Retina (tissue), 1 donor: ENCODE results near the gene PCDHGB2.
A peak's percentile ranks its signal among the peaks of the same experiment; 100 is the strongest.
"Not testable (repeated sequence)": the region's sequence is repeated elsewhere in the genome, so short reads cannot be mapped to it uniquely, and the experiment has no call there.

ENCODE experiments used
- DNase-seq: peaks from one replicate; pipeline ENCODE4 v3.0.0-alpha.2; 2016

PCDHGB2 gene

DNA sequence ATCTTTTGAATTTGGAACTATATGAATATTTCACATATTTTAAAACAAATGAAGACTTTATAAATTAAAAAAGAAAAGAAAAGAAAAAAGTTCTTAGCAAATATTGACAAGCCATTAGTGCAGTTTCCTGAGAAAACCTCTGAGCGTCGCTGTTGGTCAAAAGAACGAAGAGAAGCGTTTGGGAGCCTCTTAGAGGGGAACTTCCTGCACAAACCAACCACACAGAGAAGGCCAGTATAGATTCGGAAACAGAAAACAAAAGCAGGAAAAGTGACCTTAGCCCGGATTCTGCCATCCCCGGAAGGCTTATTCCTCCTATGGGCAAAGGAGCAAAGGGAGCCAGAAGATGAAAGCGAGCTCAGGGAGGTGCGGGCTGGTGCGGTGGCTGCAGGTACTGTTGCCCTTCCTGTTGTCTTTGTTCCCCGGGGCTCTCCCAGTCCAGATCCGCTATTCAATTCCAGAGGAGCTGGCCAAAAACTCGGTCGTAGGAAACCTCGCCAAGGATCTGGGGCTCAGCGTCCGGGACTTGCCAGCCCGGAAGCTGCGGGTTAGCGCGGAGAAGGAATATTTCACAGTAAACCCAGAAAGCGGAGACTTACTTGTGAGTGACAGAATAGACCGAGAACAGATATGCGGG, at the start of gene PCDHGB2:
PCDHGB2 (plus strand) TSS at position 205 of the 637 bp plus-strand sequence; CDS start at position 347, 142 bp downstream.
- peak; percentile 15 for DNase-seq

DNA sequence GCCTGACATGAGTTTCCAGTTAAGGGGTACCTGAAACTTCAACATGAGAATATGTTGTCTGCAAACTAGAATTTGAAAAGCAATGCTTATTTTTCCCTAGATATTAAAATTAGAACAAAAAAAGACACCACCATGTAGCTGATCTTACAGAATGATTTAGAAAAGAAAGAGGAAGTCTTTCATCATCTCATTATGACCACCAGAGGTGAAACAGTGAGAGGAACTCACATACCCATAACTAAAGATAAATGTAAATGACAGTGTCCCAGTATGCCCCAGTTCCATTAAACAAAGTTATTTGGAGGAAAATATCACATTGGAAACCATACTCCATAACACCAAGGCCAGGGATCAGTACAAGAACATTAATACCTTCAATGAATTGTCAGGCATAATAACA, 46.1 kb upstream of the PCDHGB2 start:
- DNase-seq, result no peak

DNA sequence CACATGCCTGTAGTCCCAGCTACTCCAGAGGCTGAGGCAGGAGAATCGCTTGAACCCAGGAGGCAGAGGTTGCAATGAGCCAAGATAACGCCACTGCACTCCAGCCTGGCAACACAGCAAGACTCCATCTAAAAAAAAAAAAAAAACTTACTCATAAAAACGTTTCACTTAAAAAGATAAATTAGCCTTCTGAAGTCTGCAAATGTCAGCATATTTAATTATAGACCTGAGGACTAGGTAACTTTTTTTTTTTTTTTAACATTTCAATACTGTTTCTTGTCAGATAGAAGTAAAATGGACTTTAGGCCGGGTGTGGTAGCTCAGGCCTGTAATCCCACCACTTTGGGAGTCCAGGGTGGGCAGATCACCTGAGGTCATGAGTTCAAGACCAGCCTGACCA, 42.8 kb upstream of the PCDHGB2 start:
- not testable (repeated sequence) for DNase-seq

DNA sequence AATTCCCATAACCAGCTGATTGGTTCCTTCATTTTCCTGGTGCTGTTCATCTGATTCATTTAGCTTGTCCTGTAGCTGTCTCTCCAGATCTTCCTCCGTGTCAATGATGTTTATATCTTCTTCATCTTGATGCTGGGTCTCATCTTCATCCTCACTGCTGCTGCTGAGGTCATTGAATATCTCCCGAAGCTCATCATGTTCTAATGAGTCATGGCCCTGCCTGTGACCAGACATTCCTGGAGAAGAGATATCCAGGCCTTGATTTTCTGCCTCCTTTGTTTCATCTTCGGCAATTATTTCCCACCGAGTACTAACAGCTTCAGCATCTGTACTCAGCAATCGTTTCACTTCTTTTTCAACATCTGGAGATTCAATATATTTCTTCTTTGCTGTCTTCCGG, 40.6 kb upstream of the PCDHGB2 start:
- no peak for DNase-seq

DNA sequence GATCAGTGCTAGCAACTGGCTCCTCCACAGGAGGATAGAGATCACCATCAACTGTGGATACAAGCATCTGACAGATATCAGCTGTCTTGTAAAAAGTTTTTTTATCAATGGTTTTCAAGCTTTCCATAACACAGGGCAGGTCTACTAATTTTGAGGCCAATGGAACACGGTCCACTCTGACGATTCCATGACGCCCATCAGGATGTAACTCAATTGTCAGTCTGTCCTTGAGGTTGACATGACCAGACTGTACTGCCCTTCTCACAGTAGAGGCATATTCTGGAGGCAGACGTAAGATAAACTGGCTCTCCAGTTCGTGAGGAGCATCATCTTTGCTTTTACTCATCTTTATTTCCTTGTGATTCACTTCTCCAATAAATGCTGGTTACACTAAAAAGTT, 40.1 kb upstream of the PCDHGB2 start:
- DNase-seq, result no peak

DNA sequence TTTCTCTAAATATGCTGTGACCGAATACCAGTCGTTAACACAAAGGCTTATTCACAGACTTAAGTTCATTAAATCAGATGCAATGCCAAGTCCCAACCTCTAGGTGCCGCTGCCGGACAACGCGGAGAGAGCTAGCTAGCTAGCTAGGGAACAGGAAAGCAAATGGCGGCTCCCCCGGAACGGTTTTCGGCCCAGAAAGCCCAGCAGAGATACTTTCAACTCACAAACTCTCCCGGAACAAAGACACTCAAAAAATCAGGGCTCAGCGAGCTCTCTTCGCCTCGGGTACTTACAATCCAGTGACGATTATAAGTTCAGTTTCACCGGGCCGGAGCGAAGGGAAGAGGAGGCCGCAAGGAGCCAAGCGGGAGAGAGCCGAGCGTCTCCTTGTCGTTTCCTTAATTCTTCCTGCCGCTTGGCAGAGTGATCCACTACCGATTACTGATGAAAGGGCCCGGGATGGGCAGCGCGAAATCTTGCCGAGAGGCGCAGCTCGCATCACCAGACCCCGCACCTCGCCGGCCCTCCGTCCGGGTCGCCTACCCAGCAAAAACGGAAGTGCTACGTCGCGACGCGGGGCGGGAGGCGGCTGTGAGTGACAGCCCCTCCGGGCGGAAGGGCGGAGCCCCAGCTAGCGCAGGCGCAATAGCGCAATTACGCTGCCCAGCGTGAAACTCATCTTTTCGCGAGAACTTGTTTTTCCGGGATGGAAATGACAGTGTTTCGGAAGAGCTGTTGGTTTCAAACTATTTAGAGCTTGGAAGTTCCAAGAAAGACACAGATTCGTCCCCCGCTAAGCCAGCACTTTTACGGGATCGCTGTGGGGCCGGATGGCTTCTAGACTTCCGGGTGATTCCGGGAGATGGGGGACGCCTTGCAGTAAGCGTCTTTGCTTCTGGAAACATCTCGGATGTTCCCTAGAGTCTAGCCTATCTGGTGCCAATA, 39.3 kb upstream of the PCDHGB2 start, which contains the start of gene TAF7:
TAF7 (minus strand) TSS at position 560 of the 945 bp plus-strand sequence. CDS start 740 bp downstream, outside the sequence.
- peak; percentile 98 for DNase-seq

DNA sequence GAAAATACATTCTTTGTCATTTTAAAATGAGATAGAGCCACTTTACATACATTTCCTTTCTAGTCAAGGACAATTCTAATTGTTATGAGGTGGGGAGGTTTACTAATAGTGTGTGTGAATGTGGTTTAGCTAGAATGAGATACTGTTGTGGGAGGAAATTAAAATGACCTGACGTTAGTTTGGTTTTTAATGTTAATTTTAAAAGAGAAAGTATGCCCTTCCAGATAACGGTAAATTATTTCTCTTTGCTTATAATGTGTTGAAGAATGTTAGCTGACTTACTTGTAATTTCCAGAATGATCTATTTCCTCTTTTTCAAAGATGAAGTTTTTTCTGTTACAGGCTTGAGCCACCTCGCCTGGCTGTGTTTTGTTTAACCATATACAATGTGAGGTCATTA, 37.5 kb upstream of the PCDHGB2 start:
- DNase-seq, result no peak

DNA sequence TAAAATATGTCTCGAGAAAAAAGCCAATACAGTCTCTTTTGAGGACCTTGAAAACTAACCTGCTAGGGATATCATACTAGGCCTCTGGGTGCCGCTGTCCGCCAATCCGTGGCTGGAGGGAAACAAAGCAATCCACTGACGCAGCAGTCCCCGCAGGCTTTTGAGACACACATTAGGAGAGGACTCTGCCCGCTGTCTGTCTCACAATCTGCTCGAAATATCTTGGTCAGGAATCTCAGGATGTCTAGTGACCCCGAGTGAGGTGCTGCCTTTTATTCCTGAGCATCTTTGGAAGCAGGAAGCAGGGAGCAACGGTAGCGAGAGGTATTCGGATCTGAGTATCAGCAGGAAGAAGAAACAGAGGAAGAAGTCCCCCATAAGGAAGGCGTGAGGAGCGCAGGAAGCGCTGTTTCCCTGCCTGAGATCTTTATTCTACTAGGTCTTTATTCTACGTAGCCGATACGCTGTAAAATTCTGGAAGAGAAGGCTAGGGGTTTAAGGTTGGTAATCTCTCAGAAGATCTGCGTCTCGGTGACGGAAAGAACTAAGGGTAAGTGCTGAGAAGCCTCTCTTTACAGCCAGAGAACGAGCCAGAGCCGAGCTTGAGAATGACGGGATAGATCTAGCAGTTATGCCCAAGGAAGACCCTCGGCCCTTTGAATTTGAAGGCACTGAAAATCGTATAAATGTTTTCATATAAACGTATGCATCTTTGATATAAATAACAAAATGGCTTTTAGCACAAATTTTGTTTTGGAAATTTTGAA, 33.5 kb upstream of the PCDHGB2 start:
- DNase-seq, result peak; percentile 44

DNA sequence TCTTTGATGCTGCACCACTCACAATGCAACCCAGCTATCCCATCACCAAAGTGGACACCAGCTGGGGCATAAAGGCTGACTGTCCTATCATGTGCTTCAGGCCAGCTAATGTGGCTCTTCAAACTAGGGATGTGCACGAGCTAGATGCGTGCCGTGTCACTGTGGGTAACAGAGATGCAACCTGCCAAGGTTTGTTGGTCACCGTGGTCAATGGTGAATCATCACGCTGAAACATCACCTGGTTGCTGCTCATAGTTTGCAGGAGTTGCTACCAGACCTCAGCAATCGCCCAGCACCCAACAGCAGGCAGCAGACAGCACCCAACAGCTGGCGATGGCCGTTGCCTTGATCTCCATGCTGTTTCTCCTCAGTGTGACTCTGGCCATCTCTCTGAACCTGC, 31.6 kb upstream of the PCDHGB2 start:
- no peak for DNase-seq

DNA sequence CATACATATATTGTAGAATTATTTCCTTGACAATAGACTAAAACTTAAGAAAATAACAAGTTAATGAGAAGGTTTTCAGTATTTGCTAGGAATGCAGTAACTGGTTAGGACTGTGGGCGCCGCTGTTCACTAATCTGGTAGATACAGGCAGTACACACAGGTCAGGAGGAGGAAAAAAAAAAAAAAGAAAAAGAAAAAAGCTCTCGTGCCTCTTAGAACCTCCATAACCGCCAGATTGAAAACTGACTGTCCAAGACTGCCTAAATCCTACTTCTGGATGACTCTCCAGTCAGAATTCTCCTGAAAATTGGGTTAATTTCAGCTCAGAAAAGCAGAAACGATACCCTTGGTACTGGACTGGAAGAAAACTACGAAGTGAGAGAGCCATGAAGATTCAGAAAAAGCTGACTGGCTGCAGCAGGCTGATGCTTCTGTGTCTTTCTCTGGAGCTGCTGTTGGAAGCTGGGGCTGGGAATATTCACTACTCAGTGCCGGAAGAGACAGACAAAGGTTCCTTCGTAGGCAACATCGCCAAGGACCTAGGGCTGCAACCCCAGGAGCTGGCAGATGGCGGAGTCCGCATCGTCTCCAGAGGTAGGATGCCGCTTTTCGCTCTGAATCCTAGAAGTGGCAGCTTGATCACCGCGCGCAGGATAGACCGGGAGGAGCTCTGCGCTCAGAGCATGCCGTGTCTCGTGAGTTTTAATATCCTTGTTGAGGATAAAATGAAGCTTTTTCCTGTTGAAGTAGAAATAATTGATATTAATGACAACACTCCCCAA, 29.3 kb upstream of the PCDHGB2 start, which contains the start of gene PCDHGA1:
PCDHGA1 (plus strand) TSS at position 216 of the 782 bp plus-strand sequence.
- no peak for DNase-seq

DNA sequence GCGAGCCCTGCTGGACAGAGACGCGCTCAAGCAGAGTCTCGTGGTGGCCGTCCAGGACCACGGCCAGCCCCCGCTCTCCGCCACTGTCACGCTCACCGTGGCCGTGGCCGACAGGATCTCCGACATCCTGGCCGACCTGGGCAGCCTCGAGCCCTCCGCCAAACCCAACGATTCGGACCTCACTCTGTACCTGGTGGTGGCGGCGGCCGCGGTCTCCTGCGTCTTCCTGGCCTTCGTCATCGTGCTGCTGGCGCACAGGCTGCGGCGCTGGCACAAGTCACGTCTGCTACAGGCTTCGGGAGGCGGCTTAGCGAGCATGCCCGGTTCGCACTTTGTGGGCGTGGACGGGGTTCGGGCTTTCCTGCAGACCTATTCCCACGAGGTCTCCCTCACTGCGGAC, 27.2 kb upstream of the PCDHGB2 start:
- not testable (repeated sequence) for DNase-seq

DNA sequence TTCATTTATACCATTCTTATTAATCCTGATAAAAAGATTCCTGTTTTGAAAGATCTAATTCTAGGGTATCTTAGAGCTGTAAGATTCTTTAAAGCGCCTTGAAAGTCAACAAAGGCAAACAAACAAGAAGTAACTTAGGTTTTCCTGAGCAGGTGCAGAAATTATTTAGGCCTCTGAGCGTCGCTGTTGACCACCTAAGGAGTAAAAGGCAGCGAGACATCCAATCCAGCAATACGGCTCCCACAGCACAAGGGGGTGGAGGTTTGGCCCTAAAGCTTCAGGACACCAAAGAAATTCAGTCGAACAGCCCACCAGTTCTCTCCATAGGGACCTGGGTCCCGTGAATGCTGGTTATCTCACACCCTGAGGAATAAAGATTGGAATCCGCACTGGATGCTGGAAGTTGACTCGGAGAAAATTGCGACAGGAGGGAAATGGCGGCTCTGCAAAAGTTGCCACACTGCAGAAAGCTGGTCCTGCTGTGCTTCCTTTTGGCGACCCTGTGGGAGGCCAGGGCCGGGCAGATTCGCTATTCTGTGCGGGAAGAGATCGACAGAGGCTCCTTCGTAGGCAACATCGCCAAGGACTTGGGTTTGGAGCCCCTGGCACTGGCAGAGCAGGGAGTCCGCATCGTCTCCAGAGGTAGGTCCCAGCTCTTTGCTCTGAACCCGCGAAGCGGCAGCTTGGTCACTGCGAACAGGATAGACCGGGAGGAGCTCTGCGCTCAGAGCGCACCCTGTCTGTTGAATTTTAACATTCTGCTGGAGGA, 21.1 kb upstream of the PCDHGB2 start, which contains the start of gene PCDHGA2:
PCDHGA2 (plus strand) TSS at position 223 of the 769 bp plus-strand sequence.
- peak; percentile 60 for DNase-seq

DNA sequence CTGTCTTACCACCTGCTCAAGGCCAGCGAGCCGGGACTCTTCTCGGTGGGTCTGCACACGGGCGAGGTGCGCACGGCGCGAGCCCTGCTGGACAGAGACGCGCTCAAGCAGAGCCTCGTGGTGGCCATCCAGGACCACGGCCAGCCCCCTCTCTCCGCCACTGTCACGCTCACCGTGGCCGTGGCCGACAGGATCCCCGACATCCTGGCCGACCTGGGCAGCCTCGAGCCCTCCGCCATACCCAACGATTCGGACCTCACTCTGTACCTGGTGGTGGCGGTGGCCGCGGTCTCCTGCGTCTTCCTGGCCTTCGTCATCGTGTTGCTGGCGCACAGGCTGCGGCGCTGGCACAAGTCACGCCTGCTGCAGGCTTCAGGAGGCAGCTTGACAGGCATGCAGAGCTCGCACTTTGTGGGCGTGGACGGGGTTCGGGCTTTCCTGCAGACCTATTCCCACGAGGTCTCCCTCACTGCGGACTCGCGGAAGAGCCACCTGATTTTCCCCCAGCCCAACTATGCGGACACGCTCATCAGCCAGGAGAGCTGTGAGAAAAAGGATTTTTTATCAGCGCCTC, 18.9 kb upstream of the PCDHGB2 start:
- DNase-seq, result not testable (repeated sequence)

DNA sequence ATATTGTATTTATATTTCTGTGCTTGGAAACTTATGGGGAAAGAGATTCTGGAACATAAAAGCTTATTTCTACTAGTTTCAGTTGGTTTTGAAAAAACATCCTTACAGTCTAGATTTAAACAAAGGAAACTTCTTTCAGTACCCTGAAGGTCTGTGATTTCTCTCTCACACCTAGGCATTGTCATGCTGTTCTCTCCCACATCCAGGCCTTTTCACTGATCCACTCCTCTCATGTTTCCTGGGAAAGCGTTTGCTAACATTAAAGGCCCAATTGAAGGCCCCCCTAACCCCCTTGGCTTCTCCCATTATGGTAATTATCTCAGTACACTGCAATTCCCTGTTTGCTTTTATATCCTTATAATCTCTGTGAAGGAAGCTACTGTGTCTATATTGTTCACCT, 17.0 kb upstream of the PCDHGB2 start:
- no peak for DNase-seq

DNA sequence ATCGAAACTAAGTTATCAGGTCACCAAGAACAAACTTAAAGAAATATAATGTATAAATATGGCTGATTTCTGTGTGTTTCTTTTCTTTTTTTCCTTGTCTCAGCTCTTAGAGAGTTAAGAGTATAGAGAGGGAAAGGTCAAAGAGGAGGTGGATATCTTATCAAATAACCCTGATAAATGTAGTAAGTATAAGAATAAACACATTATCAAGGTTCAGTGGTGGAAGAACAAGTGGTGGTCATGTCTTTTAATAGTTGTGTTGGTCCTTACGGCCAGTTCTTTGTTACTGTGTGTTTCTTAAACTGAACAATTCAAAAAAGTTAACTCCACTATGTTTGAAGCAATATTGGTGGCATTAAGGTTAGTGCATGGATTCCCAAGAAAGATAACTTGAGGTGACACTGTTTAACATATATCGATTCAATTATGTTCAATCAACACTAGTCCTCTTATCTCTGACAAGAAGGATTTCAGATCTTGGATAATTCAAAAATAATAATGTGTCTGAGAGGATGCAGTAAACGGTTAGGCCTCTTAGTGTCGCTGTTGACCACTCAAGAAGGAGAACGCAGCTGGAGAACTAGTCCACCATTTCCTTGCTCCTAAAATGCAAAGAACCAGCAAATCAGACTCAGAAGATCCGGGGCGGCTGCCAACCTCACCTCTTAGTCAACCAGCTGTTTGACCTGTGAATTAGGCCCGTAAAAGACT, 16.4 kb upstream of the PCDHGB2 start, which contains the start of gene PCDHGA3:
PCDHGA3 (plus strand) TSS at position 588 of the 711 bp plus-strand sequence. CDS start 205 bp downstream, outside the sequence.
- peak; percentile 37 for DNase-seq

DNA sequence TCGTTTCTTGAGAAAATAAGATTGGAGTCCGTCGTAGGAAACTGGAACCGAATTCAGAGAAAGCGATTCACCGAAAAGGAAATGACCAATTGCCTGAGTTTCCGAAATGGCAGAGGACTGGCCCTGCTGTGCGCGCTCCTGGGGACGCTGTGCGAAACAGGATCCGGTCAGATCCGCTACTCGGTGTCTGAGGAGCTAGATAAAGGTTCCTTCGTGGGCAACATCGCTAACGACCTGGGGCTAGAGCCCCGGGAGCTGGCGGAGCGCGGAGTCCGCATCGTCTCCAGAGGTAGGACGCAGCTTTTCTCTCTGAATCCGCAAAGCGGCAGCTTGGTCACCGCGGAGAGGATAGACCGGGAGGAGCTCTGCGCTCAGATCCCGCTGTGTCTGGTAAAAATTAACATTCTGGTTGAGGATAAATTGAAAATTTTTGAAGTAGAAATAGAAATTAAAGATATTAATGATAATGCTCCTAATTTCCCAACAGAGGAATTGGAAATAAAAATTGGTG, 15.8 kb upstream of the PCDHGB2 start:
- no peak for DNase-seq

DNA sequence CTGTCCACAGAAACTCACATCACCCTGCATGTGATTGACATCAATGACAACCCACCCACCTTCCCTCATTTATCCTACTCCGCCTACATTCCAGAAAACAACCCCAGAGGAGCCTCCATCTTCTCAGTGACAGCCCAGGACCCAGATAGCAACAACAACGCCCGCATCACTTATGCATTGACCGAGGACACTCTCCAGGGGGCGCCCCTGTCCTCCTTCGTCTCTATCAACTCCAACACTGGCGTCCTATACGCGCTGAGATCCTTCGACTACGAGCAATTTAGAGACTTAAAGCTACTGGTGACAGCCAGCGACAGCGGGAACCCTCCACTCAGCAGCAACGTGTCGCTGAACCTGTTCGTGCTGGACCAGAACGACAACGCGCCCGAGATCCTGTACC, 14.5 kb upstream of the PCDHGB2 start:
- no peak for DNase-seq

DNA sequence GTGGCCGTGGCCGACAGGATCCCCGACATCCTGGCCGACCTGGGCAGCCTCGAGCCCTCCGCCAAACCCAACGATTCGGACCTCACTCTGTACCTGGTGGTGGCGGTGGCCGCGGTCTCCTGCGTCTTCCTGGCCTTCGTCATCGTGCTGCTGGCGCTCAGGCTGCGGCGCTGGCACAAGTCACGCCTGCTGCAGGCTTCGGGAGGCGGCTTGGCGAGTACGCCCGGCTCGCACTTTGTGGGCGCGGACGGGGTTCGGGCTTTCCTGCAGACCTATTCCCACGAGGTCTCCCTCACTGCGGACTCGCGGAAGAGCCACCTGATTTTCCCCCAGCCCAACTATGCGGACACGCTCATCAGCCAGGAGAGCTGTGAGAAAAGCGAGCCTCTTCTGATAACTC, 13.8 kb upstream of the PCDHGB2 start:
- not testable (repeated sequence) for DNase-seq

DNA sequence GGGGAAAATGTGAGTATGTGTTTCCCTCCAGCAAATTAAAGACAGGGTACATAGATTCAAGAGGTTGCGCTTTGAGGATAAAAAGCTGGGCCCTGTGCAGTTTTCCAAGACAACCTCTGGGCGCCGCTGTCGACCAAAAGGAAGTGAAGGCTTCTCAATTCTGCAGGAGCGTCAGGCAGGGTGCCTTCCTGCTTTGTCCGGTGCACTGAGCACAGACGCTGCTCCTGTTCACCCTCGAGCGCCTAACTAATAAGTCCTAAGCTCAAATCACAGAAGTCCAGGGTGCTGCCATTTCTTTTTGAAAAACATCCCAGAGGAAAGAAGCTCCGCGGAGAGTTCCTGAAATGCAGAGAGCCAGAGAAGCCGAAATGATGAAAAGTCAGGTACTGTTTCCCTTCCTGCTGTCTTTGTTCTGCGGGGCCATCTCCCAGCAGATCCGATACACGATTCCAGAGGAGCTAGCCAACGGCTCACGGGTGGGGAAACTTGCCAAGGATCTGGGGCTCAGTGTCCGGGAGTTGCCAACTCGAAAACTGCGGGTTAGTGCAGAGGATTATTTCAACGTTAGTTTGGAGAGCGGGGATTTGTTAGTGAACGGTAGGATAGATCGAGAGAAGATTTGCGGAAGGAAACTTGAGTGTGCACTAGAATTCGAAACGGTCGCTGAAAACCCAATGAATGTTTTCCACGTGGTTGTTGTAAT, 9.7 kb upstream of the PCDHGB2 start, which contains the start of gene PCDHGB1:
PCDHGB1 (plus strand) TSS at position 183 of the 703 bp plus-strand sequence; CDS start at position 345, 162 bp downstream.
- no peak for DNase-seq
